Measurements from ENCODE around the gene HSPG2.
"Not testable (repeated sequence)": the region's sequence is repeated elsewhere in the genome, so short reads cannot be mapped to it uniquely, and the experiment has no call there.

HSPG2 gene
- long read RNA-seq = 0 reads

DNA sequence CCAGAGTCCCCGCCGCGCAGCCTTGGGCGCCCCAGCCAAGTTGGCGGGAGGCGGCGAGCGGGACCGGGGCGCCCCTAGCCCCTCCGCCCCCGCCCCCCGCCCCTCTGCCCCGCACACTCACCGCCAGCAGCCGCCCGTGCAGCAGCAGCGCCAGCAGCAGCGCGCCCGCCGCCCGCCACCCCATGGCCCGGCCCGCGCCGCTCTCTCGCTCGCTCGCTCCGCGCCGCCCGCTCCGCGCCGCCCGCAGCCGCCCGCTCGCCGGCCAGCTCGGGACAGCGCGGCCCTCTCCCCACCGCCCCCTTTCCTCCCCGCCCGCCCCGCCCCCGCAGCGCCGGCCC is at the start of gene HSPG2:
Gene HSPG2 (minus strand): TSS at position 277 of the 338 bp plus-strand sequence. CDS start 93 bp downstream, at position 184.
- H3K4me3 ChIP-seq (replicated peaks; ENCODE audit: insufficient read depth, low read length) = peak within 1 kb of the TSS; percentile 41
- H3K27me3 ChIP-seq (ENCODE audit: insufficient read depth, poor library complexity, severe bottlenecking) = no peaks in the 10 kb centered on the region
- peak within 1 kb of the TSS; percentile 33; the same call in 1 of the 2 replicates for H3K27ac ChIP-seq (replicated peaks)
- TF ChIP-seq POLR2AphosphoS5 (IDR thresholded peaks at IDR 0.05; ENCODE audit: low read depth) (no peak), GABPA (IDR thresholded peaks at IDR 0.05; ENCODE audit: low read depth) (no peak), SPI1 (IDR thresholded peaks at IDR 0.05; ENCODE audit: borderline replicate concordance, low read depth) (no peak)
- TF ChIP-seq, protein P1, sequence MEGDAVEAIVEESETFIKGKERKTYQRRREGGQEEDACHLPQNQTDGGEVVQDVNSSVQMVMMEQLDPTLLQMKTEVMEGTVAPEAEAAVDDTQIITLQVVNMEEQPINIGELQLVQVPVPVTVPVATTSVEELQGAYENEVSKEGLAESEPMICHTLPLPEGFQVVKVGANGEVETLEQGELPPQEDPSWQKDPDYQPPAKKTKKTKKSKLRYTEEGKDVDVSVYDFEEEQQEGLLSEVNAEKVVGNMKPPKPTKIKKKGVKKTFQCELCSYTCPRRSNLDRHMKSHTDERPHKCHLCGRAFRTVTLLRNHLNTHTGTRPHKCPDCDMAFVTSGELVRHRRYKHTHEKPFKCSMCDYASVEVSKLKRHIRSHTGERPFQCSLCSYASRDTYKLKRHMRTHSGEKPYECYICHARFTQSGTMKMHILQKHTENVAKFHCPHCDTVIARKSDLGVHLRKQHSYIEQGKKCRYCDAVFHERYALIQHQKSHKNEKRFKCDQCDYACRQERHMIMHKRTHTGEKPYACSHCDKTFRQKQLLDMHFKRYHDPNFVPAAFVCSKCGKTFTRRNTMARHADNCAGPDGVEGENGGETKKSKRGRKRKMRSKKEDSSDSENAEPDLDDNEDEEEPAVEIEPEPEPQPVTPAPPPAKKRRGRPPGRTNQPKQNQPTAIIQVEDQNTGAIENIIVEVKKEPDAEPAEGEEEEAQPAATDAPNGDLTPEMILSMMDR (IDR thresholded peaks at IDR 0.05; ENCODE audit: insufficient read depth, low read length) = no peak
- TF ChIP-seq, protein P2, sequence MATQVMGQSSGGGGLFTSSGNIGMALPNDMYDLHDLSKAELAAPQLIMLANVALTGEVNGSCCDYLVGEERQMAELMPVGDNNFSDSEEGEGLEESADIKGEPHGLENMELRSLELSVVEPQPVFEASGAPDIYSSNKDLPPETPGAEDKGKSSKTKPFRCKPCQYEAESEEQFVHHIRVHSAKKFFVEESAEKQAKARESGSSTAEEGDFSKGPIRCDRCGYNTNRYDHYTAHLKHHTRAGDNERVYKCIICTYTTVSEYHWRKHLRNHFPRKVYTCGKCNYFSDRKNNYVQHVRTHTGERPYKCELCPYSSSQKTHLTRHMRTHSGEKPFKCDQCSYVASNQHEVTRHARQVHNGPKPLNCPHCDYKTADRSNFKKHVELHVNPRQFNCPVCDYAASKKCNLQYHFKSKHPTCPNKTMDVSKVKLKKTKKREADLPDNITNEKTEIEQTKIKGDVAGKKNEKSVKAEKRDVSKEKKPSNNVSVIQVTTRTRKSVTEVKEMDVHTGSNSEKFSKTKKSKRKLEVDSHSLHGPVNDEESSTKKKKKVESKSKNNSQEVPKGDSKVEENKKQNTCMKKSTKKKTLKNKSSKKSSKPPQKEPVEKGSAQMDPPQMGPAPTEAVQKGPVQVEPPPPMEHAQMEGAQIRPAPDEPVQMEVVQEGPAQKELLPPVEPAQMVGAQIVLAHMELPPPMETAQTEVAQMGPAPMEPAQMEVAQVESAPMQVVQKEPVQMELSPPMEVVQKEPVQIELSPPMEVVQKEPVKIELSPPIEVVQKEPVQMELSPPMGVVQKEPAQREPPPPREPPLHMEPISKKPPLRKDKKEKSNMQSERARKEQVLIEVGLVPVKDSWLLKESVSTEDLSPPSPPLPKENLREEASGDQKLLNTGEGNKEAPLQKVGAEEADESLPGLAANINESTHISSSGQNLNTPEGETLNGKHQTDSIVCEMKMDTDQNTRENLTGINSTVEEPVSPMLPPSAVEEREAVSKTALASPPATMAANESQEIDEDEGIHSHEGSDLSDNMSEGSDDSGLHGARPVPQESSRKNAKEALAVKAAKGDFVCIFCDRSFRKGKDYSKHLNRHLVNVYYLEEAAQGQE (IDR thresholded peaks at IDR 0.05; ENCODE audit: insufficient replicate concordance, low read depth) = no peak
- DNase-seq (ENCODE audit: low read depth in 1 of 2, low spot score in 1 of 2) = no peak

DNA sequence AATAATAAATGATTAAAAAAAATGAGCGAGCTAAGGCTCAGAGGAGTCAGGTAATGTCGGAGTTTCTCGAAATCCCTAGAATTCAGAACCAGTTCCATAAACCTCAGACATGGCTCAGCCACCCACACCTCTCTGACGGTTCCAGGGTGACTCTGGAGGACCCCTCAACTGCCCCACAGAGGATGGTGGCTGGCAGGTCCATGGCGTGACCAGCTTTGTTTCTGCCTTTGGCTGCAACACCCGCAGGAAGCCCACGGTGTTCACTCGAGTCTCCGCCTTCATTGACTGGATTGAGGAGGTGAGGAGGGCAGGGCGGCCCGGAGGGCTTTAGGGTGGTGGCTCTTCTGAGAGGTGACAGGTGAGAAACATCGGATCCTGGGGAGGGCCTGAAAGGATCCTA is 49.3 kb upstream of the HSPG2 start:
- H3K27me3 ChIP-seq (ENCODE audit: insufficient read depth, poor library complexity, severe bottlenecking); H3K27ac ChIP-seq (replicated peaks); H3K4me3 ChIP-seq (replicated peaks; ENCODE audit: insufficient read depth, low read length); DNase-seq (ENCODE audit: low read depth in 1 of 2, low spot score in 1 of 2): not testable (repeated sequence)

DNA sequence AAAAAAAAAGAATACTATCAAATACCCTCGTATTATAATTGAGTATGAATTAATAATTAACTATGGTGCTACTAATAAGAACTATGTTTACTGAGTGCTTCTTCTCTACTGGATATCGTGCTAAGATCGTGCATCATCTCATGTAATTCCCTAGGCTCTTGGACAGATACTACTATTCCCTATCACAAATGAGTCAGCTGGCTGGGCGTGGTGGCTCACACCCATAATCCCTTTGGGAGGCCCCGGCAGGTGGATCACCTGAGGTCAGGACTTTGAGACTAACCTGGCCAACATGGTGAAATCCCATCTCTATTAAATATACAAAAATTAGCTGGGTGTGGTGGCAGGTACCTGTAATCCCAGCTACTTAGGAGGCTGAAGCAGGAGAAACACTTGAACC is 48.8 kb upstream of the HSPG2 start:
- not testable (repeated sequence) for H3K27ac ChIP-seq (replicated peaks); DNase-seq (ENCODE audit: low read depth in 1 of 2, low spot score in 1 of 2); H3K4me3 ChIP-seq (replicated peaks; ENCODE audit: insufficient read depth, low read length); H3K27me3 ChIP-seq (ENCODE audit: insufficient read depth, poor library complexity, severe bottlenecking)

DNA sequence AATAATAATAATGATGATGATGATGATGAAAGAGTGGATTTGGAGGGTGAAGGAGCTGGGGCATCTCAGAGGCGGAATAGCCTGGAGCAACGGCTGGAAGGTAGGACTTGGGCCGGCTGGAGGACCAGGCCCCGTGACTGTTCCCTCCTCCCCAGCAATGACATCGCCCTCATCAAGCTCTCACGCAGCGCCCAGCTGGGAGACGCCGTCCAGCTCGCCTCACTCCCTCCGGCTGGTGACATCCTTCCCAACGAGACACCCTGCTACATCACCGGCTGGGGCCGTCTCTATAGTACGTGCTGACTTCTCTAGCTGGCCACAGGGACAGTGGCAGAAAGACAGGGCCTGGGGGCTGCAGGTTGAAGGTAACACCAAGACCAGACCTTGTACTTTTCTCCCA is 46.4 kb upstream of the HSPG2 start:
- DNase-seq (ENCODE audit: low read depth in 1 of 2, low spot score in 1 of 2); H3K27ac ChIP-seq (replicated peaks); H3K4me3 ChIP-seq (replicated peaks; ENCODE audit: insufficient read depth, low read length); H3K27me3 ChIP-seq (ENCODE audit: insufficient read depth, poor library complexity, severe bottlenecking): not testable (repeated sequence)

DNA sequence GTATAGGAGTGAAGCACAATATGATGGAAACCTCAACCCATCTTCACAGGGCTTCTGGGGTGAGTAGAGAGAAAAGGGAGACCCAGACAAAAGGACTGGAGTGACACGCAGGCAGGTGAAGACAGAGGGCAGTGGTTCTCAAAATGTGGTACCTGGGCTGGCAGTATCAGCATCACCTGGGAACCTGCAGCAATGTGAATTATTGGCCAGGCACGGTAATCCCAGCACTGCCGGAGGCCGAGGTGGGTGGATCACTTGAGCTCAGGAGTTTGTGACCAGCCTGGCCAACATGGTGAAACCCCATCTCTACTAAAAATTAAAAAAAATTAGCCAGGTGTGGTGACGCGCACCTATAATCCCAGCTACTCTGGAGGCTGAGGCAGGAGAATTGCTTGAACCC is 45.0 kb upstream of the HSPG2 start:
- not testable (repeated sequence) for DNase-seq (ENCODE audit: low read depth in 1 of 2, low spot score in 1 of 2); H3K27ac ChIP-seq (replicated peaks); H3K4me3 ChIP-seq (replicated peaks; ENCODE audit: insufficient read depth, low read length); H3K27me3 ChIP-seq (ENCODE audit: insufficient read depth, poor library complexity, severe bottlenecking)

DNA sequence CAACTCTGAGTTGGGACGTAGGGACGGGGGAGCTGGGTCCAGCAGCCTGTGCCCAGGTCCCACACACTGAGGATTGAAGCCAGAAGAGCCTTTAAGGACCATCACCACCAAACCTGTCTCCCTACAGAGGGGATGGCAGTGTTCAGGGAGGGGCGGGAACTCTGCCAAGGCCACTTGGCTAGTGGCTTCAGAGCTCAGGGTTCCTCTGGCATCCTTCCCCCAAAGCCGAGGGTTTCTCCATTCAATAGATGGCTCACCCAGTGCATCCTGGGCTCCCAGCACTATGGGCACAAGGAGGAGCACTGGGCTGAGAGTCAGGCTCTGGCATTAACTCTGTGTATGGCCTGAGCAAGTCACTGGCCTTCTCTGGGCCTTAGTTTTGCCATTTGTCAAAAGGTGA is 44.1 kb upstream of the HSPG2 start:
- DNase-seq (ENCODE audit: low read depth in 1 of 2, low spot score in 1 of 2); H3K27me3 ChIP-seq (ENCODE audit: insufficient read depth, poor library complexity, severe bottlenecking); H3K4me3 ChIP-seq (replicated peaks; ENCODE audit: insufficient read depth, low read length); H3K27ac ChIP-seq (replicated peaks): not testable (repeated sequence)

DNA sequence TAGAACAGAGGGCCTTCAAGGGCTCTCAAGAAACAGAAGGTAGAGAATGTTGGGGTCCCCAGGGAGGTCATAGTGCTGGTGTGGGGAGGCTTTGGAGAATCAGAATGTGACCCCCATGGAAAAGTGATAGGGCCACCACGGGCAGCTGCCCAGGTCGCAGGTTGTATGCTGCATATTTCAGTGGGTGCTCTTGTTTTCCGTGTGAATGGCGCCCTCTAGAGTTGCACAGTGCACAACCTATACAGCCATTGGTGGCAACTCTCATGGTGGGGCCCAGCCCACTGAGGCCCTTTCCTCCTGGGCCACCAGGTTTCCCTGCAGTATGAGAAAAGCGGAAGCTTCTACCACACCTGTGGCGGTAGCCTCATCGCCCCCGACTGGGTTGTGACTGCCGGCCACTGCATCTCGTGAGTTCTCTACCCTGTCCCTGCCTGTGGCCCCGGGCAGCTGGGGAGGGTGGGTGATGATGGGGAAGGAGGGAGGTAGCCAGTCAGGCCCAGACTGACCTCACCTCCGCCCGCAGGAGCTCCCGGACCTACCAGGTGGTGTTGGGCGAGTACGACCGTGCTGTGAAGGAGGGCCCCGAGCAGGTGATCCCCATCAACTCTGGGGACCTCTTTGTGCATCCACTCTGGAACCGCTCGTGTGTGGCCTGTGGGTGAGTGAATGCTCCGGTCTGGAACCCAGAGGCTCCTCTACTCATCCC is 43.6 kb upstream of the HSPG2 start:
- H3K4me3 ChIP-seq (replicated peaks; ENCODE audit: insufficient read depth, low read length); H3K27me3 ChIP-seq (ENCODE audit: insufficient read depth, poor library complexity, severe bottlenecking); H3K27ac ChIP-seq (replicated peaks): not testable (repeated sequence)
- peak in 1 of 2 experiments; percentile 21 for DNase-seq (ENCODE audit: low read depth in 1 of 2, low spot score in 1 of 2)

DNA sequence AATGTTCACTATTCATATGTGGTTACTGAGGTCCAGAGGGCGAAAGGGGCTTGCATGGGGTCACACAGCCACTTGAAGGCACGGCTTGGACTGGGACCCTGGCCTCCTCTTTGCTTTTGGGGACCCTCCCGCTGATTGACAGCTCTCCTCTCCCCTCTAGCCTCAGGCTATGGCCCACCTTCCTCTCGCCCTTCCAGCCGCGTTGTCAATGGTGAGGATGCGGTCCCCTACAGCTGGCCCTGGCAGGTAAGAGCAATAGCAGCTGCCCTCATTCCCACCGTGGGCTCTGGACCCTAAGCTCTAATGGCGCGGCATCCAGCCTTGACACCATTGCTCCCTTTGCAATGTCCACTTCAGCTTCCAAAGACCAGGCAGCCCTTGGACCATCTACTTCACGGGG is 41.1 kb upstream of the HSPG2 start:
- not testable (repeated sequence) for DNase-seq (ENCODE audit: low read depth in 1 of 2, low spot score in 1 of 2); H3K27ac ChIP-seq (replicated peaks); H3K4me3 ChIP-seq (replicated peaks; ENCODE audit: insufficient read depth, low read length); H3K27me3 ChIP-seq (ENCODE audit: insufficient read depth, poor library complexity, severe bottlenecking)

DNA sequence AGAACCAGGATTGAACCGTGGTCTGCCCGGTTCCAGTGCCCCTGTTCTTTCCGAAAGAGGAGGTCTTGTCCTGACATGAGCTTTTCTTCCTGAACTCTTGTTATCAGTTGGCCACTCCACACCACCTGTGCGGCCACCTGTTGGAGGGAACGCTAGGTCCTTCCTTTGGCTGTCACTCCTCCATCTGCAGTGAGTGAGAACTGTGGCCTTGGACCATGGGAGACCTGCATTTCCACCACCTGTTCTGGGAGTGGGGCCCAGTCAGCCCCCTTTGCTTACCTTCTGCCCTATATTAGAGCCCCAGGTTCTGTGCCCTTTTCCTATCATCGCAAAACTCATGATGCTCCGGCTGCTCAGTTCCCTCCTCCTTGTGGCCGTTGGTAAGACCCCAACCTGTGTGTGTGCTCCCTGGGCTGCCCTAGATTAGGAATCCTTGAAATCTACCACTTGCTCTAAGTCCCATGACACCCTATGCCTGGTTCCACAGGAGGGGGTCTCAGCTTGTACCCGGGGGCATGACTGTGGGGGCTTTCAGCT is 39.7 kb upstream of the HSPG2 start, which contains the start of gene CELA3B:
Gene CELA3B (plus strand): TSS at position 320 of the 537 bp plus-strand sequence. CDS start 18 bp downstream, at position 338.
- not testable (repeated sequence) for H3K27ac ChIP-seq (replicated peaks); H3K27me3 ChIP-seq (ENCODE audit: insufficient read depth, poor library complexity, severe bottlenecking); H3K4me3 ChIP-seq (replicated peaks; ENCODE audit: insufficient read depth, low read length); DNase-seq (ENCODE audit: low read depth in 1 of 2, low spot score in 1 of 2)

DNA sequence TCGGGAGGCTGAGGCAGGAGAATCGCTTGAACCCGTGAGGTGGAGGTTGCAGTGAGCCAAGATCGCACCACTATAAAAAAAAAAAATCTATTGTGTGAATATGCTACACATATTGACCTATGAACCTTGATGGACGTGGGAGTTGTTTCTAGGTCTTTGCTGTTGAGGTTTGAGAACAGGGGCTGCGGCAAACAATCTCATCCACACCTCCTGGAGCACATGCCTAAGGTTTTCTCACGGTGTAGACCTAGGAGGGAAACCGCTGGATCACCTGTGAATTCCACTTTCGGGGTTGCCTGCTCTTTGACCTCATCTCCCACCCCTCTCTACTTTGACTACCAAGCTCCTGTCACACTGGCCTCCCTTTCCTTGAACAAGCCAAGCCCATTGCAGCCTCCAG is 38.2 kb upstream of the HSPG2 start:
- H3K27ac ChIP-seq (replicated peaks); DNase-seq (ENCODE audit: low read depth in 1 of 2, low spot score in 1 of 2); H3K4me3 ChIP-seq (replicated peaks; ENCODE audit: insufficient read depth, low read length): not testable (repeated sequence)

DNA sequence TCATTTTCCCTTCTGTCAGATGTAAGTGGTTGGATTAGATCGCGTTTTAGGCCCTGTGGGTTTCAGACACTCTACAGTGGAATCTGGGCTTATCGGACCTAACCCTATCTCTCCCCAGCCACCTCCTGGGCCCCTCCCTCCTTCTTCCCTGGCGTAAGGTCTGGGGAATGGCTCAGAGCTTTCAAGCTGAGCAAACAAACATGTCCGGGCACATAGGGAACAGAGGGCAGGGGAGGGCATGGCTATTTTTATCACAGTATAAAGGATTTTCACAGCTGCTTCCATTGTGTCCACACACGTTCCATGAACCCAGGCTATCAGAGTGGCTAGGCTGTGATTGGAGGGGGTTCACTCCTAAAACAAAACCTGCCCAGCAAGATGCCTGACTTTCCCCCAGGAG is 37.6 kb upstream of the HSPG2 start:
- not testable (repeated sequence) for DNase-seq (ENCODE audit: low read depth in 1 of 2, low spot score in 1 of 2); H3K27me3 ChIP-seq (ENCODE audit: insufficient read depth, poor library complexity, severe bottlenecking); H3K4me3 ChIP-seq (replicated peaks; ENCODE audit: insufficient read depth, low read length); H3K27ac ChIP-seq (replicated peaks)

More for the DNA sequence above, 38.2 kb upstream of the HSPG2 start:
- not testable (repeated sequence) for H3K27me3 ChIP-seq (ENCODE audit: insufficient read depth, poor library complexity, severe bottlenecking)

DNA sequence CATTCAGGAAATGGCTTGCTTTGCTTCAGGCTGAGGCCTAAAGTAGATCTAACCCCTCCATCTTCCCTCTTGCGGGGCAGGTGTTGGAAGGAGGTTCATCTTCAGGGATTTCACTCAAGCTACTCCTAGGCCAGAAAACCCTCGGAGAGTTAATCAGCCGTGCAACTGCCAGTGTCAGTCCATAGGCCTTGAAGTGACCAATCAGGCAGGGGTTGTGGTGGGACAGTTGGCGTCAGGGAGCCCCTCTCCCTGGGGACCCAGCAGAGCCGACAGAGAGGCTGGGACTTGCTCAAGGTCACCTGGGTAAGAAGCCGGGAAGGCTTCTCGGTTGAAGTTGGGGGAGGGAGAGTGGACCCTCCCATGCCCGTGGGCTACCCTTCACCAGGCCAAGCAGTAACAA is 36.8 kb upstream of the HSPG2 start:
- H3K27ac ChIP-seq (replicated peaks); H3K27me3 ChIP-seq (ENCODE audit: insufficient read depth, poor library complexity, severe bottlenecking); DNase-seq (ENCODE audit: low read depth in 1 of 2, low spot score in 1 of 2); H3K4me3 ChIP-seq (replicated peaks; ENCODE audit: insufficient read depth, low read length): not testable (repeated sequence)
